Mesenchymal stem cell (in vitro differentiated cells and primary cell): ENCODE data around the gene ERVK3-1.

Experiments
- DNase-seq: peaks from one replicate; pipeline ENCODE4 v3.0.0-alpha.2; 2013
- H2AFZ ChIP-seq: one replicate; pipeline ENCODE4 v1.6.1; 2013; ENCODE audit warnings: low read depth, mild to moderate bottlenecking, control low read depth, inconsistent platforms, low read length, moderate library complexity
- H2AK5ac ChIP-seq: 2 replicates; pipeline ENCODE4 v1.6.1; 2013; ENCODE audit warnings: low read length, moderate library complexity, mild to moderate bottlenecking, inconsistent platforms; ENCODE audit not compliant: severe bottlenecking
- H2BK120ac ChIP-seq: one replicate; pipeline ENCODE4 v1.6.1; 2013; ENCODE audit warnings: low read depth, mild to moderate bottlenecking, inconsistent platforms, low read length, moderate library complexity
- H2BK12ac ChIP-seq, 2 experiments: one replicate each; pipeline ENCODE4 v1.6.1; 2013; ENCODE audit warnings: inconsistent platforms in 2 of 2, low read length in 2 of 2, mild to moderate bottlenecking in 2 of 2, moderate library complexity in 2 of 2, control low read depth in 1 of 2
- H2BK15ac ChIP-seq: one replicate; pipeline ENCODE4 v1.6.1; 2013; ENCODE audit warnings: mild to moderate bottlenecking, low read depth, inconsistent platforms; ENCODE audit not compliant: poor library complexity, severe bottlenecking
- H2BK5ac ChIP-seq: 2 replicates; pipeline ENCODE4 v1.6.1; 2013; ENCODE audit warnings: low read depth, mild to moderate bottlenecking, low read length, control low read depth, inconsistent platforms; ENCODE audit not compliant: poor library complexity, severe bottlenecking
- H3K14ac ChIP-seq, 2 experiments: one replicate each; pipeline ENCODE4 v1.6.1; 2013; ENCODE audit warnings: inconsistent platforms in 2 of 2, low read length in 2 of 2, control low read depth in 1 of 2, mild to moderate bottlenecking in 1 of 2, moderate library complexity in 1 of 2
- H3K18ac ChIP-seq, 2 experiments: one replicate each; pipeline ENCODE4 v1.6.1; 2013; ENCODE audit warnings: inconsistent platforms in 2 of 2, low read length in 2 of 2, control low read depth in 1 of 2, low read depth in 1 of 2, mild to moderate bottlenecking in 1 of 2
- H3K23ac ChIP-seq, 2 experiments: one replicate each; pipeline ENCODE4 v1.6.1; 2013; ENCODE audit warnings: inconsistent platforms in 2 of 2, low read length in 2 of 2, mild to moderate bottlenecking in 2 of 2, moderate library complexity in 2 of 2, control low read depth in 1 of 2
- H3K27ac ChIP-seq: 2 replicates; pipeline ENCODE4 v1.5.1; 2013; ENCODE audit warnings: mild to moderate bottlenecking, moderate library complexity, low read length, control low read depth, inconsistent platforms; ENCODE audit not compliant: poor library complexity, severe bottlenecking
- H3K27me3 ChIP-seq, 2 experiments: 2 replicates each; pipeline versions ENCODE4 v1.6.1 to v1.7.0; 2013; ENCODE audit warnings: low read length in 2 of 2, mild to moderate bottlenecking in 2 of 2, moderate library complexity in 2 of 2, control low read depth in 1 of 2, inconsistent platforms in 1 of 2; ENCODE audit not compliant: control insufficient read depth in 1 of 2, insufficient read depth in 1 of 2
- H3K36me3 ChIP-seq, 2 experiments: 2 replicates each; pipeline versions ENCODE4 v1.6.1 to v1.7.0; 2013; ENCODE audit warnings: low read length in 2 of 2, control low read depth in 1 of 2, inconsistent platforms in 1 of 2, low read depth in 1 of 2, mild to moderate bottlenecking in 1 of 2; ENCODE audit not compliant: insufficient read depth in 2 of 2, control insufficient read depth in 1 of 2
- H3K4ac ChIP-seq, 2 experiments: one replicate each; pipeline ENCODE4 v1.6.1; 2013; ENCODE audit warnings: inconsistent platforms in 2 of 2, low read length in 2 of 2, mild to moderate bottlenecking in 2 of 2, moderate library complexity in 2 of 2, control low read depth in 1 of 2, low read depth in 1 of 2
- H3K4me1 ChIP-seq: 2 replicates; pipeline ENCODE4 v1.6.1; 2013; ENCODE audit warnings: low read depth, low read length, control low read depth; ENCODE audit not compliant: control insufficient read depth, insufficient read depth
- H3K4me2 ChIP-seq: 2 replicates; pipeline ENCODE4 v1.6.1; 2013; ENCODE audit warnings: low read length, mild to moderate bottlenecking, inconsistent platforms; ENCODE audit not compliant: poor library complexity, severe bottlenecking
- H3K4me3 ChIP-seq, 2 experiments: 2 replicates each; pipeline versions ENCODE4 v1.5.1 to v1.7.0; 2013; ENCODE audit warnings: low read length in 2 of 2, mild to moderate bottlenecking in 2 of 2, control low read depth in 1 of 2, low read depth in 1 of 2; ENCODE audit not compliant: insufficient read depth in 1 of 2
- H3K79me1 ChIP-seq: replicated peaks from 2 replicates; pipeline ENCODE4 v1.6.1; 2013; ENCODE audit warnings: mild to moderate bottlenecking, control low read depth, low read length, inconsistent platforms; ENCODE audit not compliant: poor library complexity, severe bottlenecking
- H3K9ac ChIP-seq: 2 replicates; pipeline ENCODE4 v1.7.0; 2013; ENCODE audit warnings: mild to moderate bottlenecking, low read length, moderate library complexity
- H3K9me3 ChIP-seq: 2 replicates; pipeline ENCODE4 v1.7.0; 2013; ENCODE audit warnings: mild to moderate bottlenecking, low read length; ENCODE audit not compliant: control insufficient read depth
- H4K8ac ChIP-seq: one replicate; pipeline ENCODE4 v1.6.1; 2013; ENCODE audit warnings: inconsistent platforms, mild to moderate bottlenecking, low read length, moderate library complexity
- H4K91ac ChIP-seq: one replicate; pipeline ENCODE4 v1.6.1; 2013; ENCODE audit warnings: mild to moderate bottlenecking, low read length, inconsistent platforms
- WGBS: methylation state at CpG from one replicate; pipeline ENCODE4 v1.1.7; 2013; ENCODE audit warnings: mixed read lengths; 5-methylcytosine and 5-hydroxymethylcytosine counted together

Gene ERVK3-1

GRCh38 chr19:58304255-58304654 is 922 bp upstream of the ERVK3-1 start:
- H3K4ac ChIP-seq, result no peak overlapping the region
- H4K91ac ChIP-seq, result no peak overlapping the region
- H3K18ac ChIP-seq, result no peak overlapping the region
- peaks cover 24% of the 10 kb centered on the region for H3K9me3 ChIP-seq
- H3K36me3 ChIP-seq, result peaks cover 32 to 60% of the 10 kb centered on the region in 2 experiments
- H3K4me1 ChIP-seq, result peaks cover 3% of the 10 kb centered on the region
- H3K9ac ChIP-seq, result peak overlapping the region; percentile 98
- no peak for DNase-seq
- no peak overlapping the region for H2BK12ac ChIP-seq
- H2BK120ac ChIP-seq, result no peak overlapping the region
- no peak overlapping the region for H2BK5ac ChIP-seq
- no peak overlapping the region for H3K4me2 ChIP-seq
- H2AK5ac ChIP-seq, result no peak overlapping the region
- peaks cover 41% of the 10 kb centered on the region for H3K79me1 ChIP-seq
- H2AFZ ChIP-seq, result no peak overlapping the region
- H4K8ac ChIP-seq, result no peak overlapping the region
- 77% methylated on average over 7 of the region's 7 CpGs for WGBS
- H3K4me3 ChIP-seq, result peak overlapping the region in 1 of 2 experiments; percentile 99
- H3K27me3 ChIP-seq, result no peaks in the 10 kb centered on the region
- H3K23ac ChIP-seq, result no peak overlapping the region
- no peak overlapping the region for H3K27ac ChIP-seq
- H3K14ac ChIP-seq, result no peak overlapping the region
- H2BK15ac ChIP-seq, result no peak overlapping the region

- Histone ChIP-seq H3K14ac (no peak overlapping the region), H3K36me3 (peaks cover 30 to 63% of the 10 kb centered on the region in 2 experiments), H3K27ac (peak overlapping the region; percentile 30), H3K4me2 (peak overlapping the region; percentile 63), H2BK15ac (no peak overlapping the region), H2BK5ac (no peak overlapping the region), H3K9ac (peak overlapping the region; percentile 98), H2AK5ac (no peak overlapping the region), H3K9me3 (peaks cover 23% of the 10 kb centered on the region), H3K27me3 (no peaks in the 10 kb centered on the region), H3K23ac (no peak overlapping the region), H3K79me1 (peaks cover 43% of the 10 kb centered on the region), H4K91ac (no peak overlapping the region), H3K4me3 (peak overlapping the region in 1 of 2 experiments; percentile 99), H2AFZ (no peak overlapping the region), H3K4me1 (peaks cover 3% of the 10 kb centered on the region), H3K4ac (no peak overlapping the region), H3K18ac (no peak overlapping the region), H2BK12ac (no peak overlapping the region), H2BK120ac (no peak overlapping the region), H4K8ac (no peak overlapping the region)
- 17% methylated on average over 6 of the region's 7 CpGs for WGBS
- no peak for DNase-seq
These were observed 471 bp upstream of the ERVK3-1 start for GRCh38 chr19:58304748-58305064.

- H2AK5ac ChIP-seq, result no peak overlapping the region
- no peaks in the 10 kb centered on the region for H3K27me3 ChIP-seq
- no peak overlapping the region for H4K91ac ChIP-seq
- peaks cover 11% of the 10 kb centered on the region for H3K9me3 ChIP-seq
- H3K79me1 ChIP-seq, result peaks cover 34% of the 10 kb centered on the region
- no peak overlapping the region for H2BK15ac ChIP-seq
- DNase-seq, result peak; percentile 38
- no peak overlapping the region for H3K18ac ChIP-seq
- no peak overlapping the region for H2BK12ac ChIP-seq
- no peak overlapping the region for H3K27ac ChIP-seq
- H3K4ac ChIP-seq, result no peak overlapping the region
- H3K4me2 ChIP-seq, result peak overlapping the region; percentile 62
- no peak overlapping the region for H3K23ac ChIP-seq
- H3K4me1 ChIP-seq, result peaks cover 3% of the 10 kb centered on the region
- no peak overlapping the region for H2AFZ ChIP-seq
- peak overlapping the region; percentile 77 to 99 for H3K4me3 ChIP-seq
- peak overlapping the region; percentile 98 for H3K9ac ChIP-seq
- H2BK5ac ChIP-seq, result no peak overlapping the region
- H3K14ac ChIP-seq, result no peak overlapping the region
- H2BK120ac ChIP-seq, result no peak overlapping the region
- WGBS, result 74% methylated on average over 12 of the region's 12 CpGs
- H4K8ac ChIP-seq, result no peak overlapping the region
- H3K36me3 ChIP-seq, result peaks cover 21 to 56% of the 10 kb centered on the region in 2 experiments
These were observed 751 bp downstream of the ERVK3-1 start for GRCh38 chr19:58305932-58306323.

GRCh38 chr19:58307736-58308135 is 2.6 kb downstream of the ERVK3-1 start:
- no peak overlapping the region for H4K8ac ChIP-seq
- H2BK12ac ChIP-seq, result no peak overlapping the region
- H2AK5ac ChIP-seq, result no peak overlapping the region
- H2AFZ ChIP-seq, result no peak overlapping the region
- peaks cover 40% of the 10 kb centered on the region for H3K79me1 ChIP-seq
- no peak overlapping the region for H2BK5ac ChIP-seq
- H3K4ac ChIP-seq, result no peak overlapping the region
- no peak overlapping the region for H3K4me2 ChIP-seq
- H4K91ac ChIP-seq, result no peak overlapping the region
- no peak overlapping the region for H3K14ac ChIP-seq
- no peak overlapping the region for H3K23ac ChIP-seq
- no peaks in the 10 kb centered on the region for H3K27me3 ChIP-seq
- DNase-seq, result no peak
- H3K27ac ChIP-seq, result no peak overlapping the region
- H3K18ac ChIP-seq, result no peak overlapping the region
- H2BK15ac ChIP-seq, result no peak overlapping the region
- no peak overlapping the region for H3K4me3 ChIP-seq
- no peaks in the 10 kb centered on the region for H3K9me3 ChIP-seq
- H2BK120ac ChIP-seq, result no peak overlapping the region
- H3K9ac ChIP-seq, result no peak overlapping the region
- peaks cover 31 to 56% of the 10 kb centered on the region in 2 experiments for H3K36me3 ChIP-seq
- WGBS, result 96% methylated on average over 4 of the region's 4 CpGs
- H3K4me1 ChIP-seq, result peaks cover 3% of the 10 kb centered on the region
